PC-3 (cell line): ENCODE measurements around the gene GPR42. TPM values are rescaled to one million over a fixed set of nuclear protein-coding genes. Genes with fewer than 3 reads are reported as not detected.

Source experiments
- ATAC-seq: fragments of 200-7000 bp; cut with Tn5 transposase; 2 replicates; pipeline ENCODE4 v1.9.1; 2020; ENCODE audit warnings: mild to moderate bottlenecking, moderate library complexity
- BruUV-seq: library from RNA; stranded (reverse); fragments of 400-500 nt; replicated peaks from 2 replicates; lab custom pipeline; 2021; lab: Mats Ljungman, UMichigan
- CTCF ChIA-PET: fragments of 300-600 bp; sonication (Branson Sonifier 250); formaldehyde crosslinking; loops from one replicate; lab custom pipeline; 2022; ENCODE audit warnings: antibody characterized with exemption; lab: Charles Lee
- POLR2A ChIA-PET: fragments of 300-600 bp; sonication (Branson Sonifier 250); formaldehyde crosslinking; loops from one replicate; lab custom pipeline; 2022; ENCODE audit warnings: antibody characterized with exemption; ENCODE audit not compliant: unreplicated experiment; lab: Charles Lee
- DNase-seq: peaks from one replicate; pipeline ENCODE4 v3.0.0-alpha.2; 2015
- H2AFZ ChIP-seq: fragments of 300-600 bp; sonication (generic); 2 replicates; pipeline ENCODE4 v1.6.0; 2016; ENCODE audit warnings: antibody characterized with exemption, low read length
- H3F3A ChIP-seq: fragments of 300-600 bp; sonication (generic); one replicate; pipeline ENCODE4 v1.6.0; 2017; ENCODE audit warnings: antibody characterized with exemption, low read length, control low read depth, mild to moderate bottlenecking; ENCODE audit not compliant: unreplicated experiment
- H3K27ac ChIP-seq: fragments of 300-600 bp; sonication (generic); 2 replicates; pipeline ENCODE4 v1.5.1; 2016; ENCODE audit warnings: mild to moderate bottlenecking, low read length
- H3K27me3 ChIP-seq: fragments of 300-600 bp; sonication (generic); 2 replicates; pipeline ENCODE4 v1.6.1; 2016; ENCODE audit warnings: low read length, mixed read lengths
- H3K36me3 ChIP-seq: fragments of 300-600 bp; sonication (generic); 2 replicates; pipeline ENCODE4 v1.6.1; 2016; ENCODE audit warnings: low read depth, mixed run types, low read length, mixed read lengths
- H3K4me1 ChIP-seq: fragments of 300-600 bp; sonication (generic); 2 replicates; pipeline ENCODE4 v1.5.1; 2016; ENCODE audit warnings: low read length; ENCODE audit not compliant: insufficient read depth
- H3K4me2 ChIP-seq: fragments of 300-600 bp; sonication (generic); 2 replicates; pipeline ENCODE4 v1.6.0; 2016; ENCODE audit warnings: low read length
- H3K4me3 ChIP-seq: fragments of 300-600 bp; sonication (generic); 2 replicates; pipeline ENCODE4 v1.5.1; 2016; ENCODE audit warnings: mild to moderate bottlenecking, low read length, mixed read lengths
- H3K79me2 ChIP-seq: fragments of 300-600 bp; sonication (generic); 2 replicates; pipeline ENCODE4 v1.6.1; 2017; ENCODE audit warnings: low read length, mixed read lengths
- H3K9ac ChIP-seq: fragments of 300-600 bp; sonication (generic); 2 replicates; pipeline ENCODE4 v1.6.0; 2016; ENCODE audit warnings: mild to moderate bottlenecking, low read length
- H3K9me2 ChIP-seq: fragments of 300-600 bp; sonication (generic); replicated peaks from 2 replicates; pipeline ENCODE4 v1.6.1; 2016; ENCODE audit warnings: mixed run types, low read length, mixed read lengths
- H3K9me3 ChIP-seq: fragments of 300-600 bp; sonication (generic); 2 replicates; pipeline ENCODE4 v1.6.1; 2016; ENCODE audit warnings: low read length, mixed read lengths
- H4K20me1 ChIP-seq: fragments of 300-600 bp; sonication (generic); 2 replicates; pipeline ENCODE4 v1.6.1; 2016; ENCODE audit warnings: low read length, mixed read lengths
- EZH2 ChIP-seq: fragments of 300-600 bp; sonication (generic); IDR thresholded peaks from one replicate; pipeline ENCODE4 v1.6.1; 2017; ENCODE audit warnings: antibody characterized with exemption, mild to moderate bottlenecking, low read length; ENCODE audit not compliant: unreplicated experiment
- EZH2phosphoT487 ChIP-seq: fragments of 300-600 bp; sonication (generic); IDR thresholded peaks from 2 replicates; pipeline ENCODE4 v1.6.1; 2018; ENCODE audit warnings: mild to moderate bottlenecking, antibody characterized with exemption, low read length, borderline replicate concordance
- intact Hi-C: fragments of 100-400 bp; cut with micrococcal nuclease; formaldehyde crosslinking; loops from 2 replicates; pipeline ENCODE4 v1.9.0; 2023
- microRNA-seq: library from miRNA; unstranded; fragments of <30 nt; microRNA quantifications from one replicate; pipeline ENCODE4 v1.1.0, GENCODE V29; 2020; ENCODE audit not compliant: unreplicated experiment
- total RNA-seq: library from RNA; depleted of rRNA; stranded (reverse); fragments of >200 nt; gene quantifications from 2 replicates; pipeline ENCODE4 v1.2.3, GENCODE V29; 2014; rRNA removed
- TF ChIP-seq, protein P1 (sequence below): fragments of 300-600 bp; sonication (generic); conservative IDR thresholded peaks from 2 replicates; pipeline ENCODE4 v1.5.1; 2017; ENCODE audit warnings: antibody characterized with exemption, low read depth, mild to moderate bottlenecking, low read length

GPR42 gene
- total RNA-seq, 1 experiment from 2014 or later = not detected

DNA sequence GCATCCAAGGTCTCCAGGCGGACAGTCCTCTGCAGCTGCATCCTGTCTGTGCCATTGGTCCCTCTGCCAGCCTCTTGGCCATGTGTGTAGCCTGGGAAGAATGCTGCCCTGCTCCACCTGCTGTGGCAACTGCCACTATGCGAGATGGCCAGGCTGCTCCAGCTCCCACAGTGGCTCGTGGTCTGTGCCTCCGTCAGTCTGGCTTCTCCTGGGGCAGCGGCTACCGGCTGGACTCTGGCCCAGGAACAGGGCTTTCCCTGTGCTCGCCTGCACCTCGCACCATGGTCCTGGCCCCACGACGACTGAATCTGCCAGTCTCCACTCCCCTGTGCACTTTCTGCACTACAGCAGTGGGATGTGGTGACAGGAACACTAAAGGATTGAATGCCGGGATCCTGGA is 50.5 kb downstream of the GPR42 start:
- ChIA-PET CTCF (no interaction called here), POLR2A (no interaction called here)
- TF ChIP-seq EZH2phosphoT487 (no peak), EZH2 (no peak)
- TF ChIP-seq, protein P1, sequence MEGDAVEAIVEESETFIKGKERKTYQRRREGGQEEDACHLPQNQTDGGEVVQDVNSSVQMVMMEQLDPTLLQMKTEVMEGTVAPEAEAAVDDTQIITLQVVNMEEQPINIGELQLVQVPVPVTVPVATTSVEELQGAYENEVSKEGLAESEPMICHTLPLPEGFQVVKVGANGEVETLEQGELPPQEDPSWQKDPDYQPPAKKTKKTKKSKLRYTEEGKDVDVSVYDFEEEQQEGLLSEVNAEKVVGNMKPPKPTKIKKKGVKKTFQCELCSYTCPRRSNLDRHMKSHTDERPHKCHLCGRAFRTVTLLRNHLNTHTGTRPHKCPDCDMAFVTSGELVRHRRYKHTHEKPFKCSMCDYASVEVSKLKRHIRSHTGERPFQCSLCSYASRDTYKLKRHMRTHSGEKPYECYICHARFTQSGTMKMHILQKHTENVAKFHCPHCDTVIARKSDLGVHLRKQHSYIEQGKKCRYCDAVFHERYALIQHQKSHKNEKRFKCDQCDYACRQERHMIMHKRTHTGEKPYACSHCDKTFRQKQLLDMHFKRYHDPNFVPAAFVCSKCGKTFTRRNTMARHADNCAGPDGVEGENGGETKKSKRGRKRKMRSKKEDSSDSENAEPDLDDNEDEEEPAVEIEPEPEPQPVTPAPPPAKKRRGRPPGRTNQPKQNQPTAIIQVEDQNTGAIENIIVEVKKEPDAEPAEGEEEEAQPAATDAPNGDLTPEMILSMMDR = no peak
- Histone ChIP-seq H3K79me2 (no peaks in the 10 kb centered on the region), H3K36me3 (no peaks in the 10 kb centered on the region), H4K20me1 (no peaks in the 10 kb centered on the region), H3K9ac (no peak overlapping the region), H3K9me3 (no peaks in the 10 kb centered on the region), H3K4me3 (no peak overlapping the region), H3F3A (no peaks in the 10 kb centered on the region), H3K27me3 (peaks cover 31% of the 10 kb centered on the region), H3K4me2 (no peak overlapping the region), H3K9me2 (no peaks in the 10 kb centered on the region), H3K27ac (no peak overlapping the region), H3K4me1 (no peaks in the 10 kb centered on the region), H2AFZ (no peak overlapping the region)
- intact Hi-C loops = no loop called here
- DNase-seq (no peak), ATAC-seq (no peak)
- no TSS peak for BruUV-seq

Small RNA genes within 50 kb of the gene (microRNA-seq; reads per million reads assigned to microRNA genes)
- gene MIR5196 = not detected

Other genes starting within 250 kb of the GPR42 start
- 0.22 TPM in 1 of 2 replicates, not detected in the other for gene LGI4, start 236.0 kb upstream of the GPR42 start, total RNA-seq
- gene FXYD1, start 232.2 kb upstream of the GPR42 start, total RNA-seq = not detected in 2 replicates
- gene FXYD7, start 227.8 kb upstream of the GPR42 start, total RNA-seq = not detected in 2 replicates
- 114 and 123 TPM in 2 replicates for gene FXYD5, start 216.3 kb upstream of the GPR42 start, total RNA-seq
- not detected in 2 replicates for gene FAM187B, start 142.3 kb upstream of the GPR42 start, total RNA-seq
- 80.3 and 91.0 TPM in 2 replicates for gene LSR, start 122.1 kb upstream of the GPR42 start, total RNA-seq
- gene USF2, start 102.1 kb upstream of the GPR42 start, total RNA-seq = 102 and 103 TPM in 2 replicates
- gene HAMP, start 88.5 kb upstream of the GPR42 start, total RNA-seq = not detected in 2 replicates
- not detected in 2 replicates for gene MAG, start 78.9 kb upstream of the GPR42 start, total RNA-seq
- gene CD22, start 41.9 kb upstream of the GPR42 start, total RNA-seq = 0.07 TPM in 1 of 2 replicates, not detected in the other
- gene FFAR1, start 23.2 kb upstream of the GPR42 start, total RNA-seq = not detected in 2 replicates
- gene FFAR3, start 12.6 kb upstream of the GPR42 start, total RNA-seq = not detected in 2 replicates
- gene FFAR2, start 77.2 kb downstream of the GPR42 start, total RNA-seq = not detected in 2 replicates
- gene KRTDAP, start 119.4 kb downstream of the GPR42 start, total RNA-seq = not detected in 2 replicates
- 128 and 144 TPM in 2 replicates for gene DMKN, start 142.6 kb downstream of the GPR42 start, total RNA-seq
- gene SBSN, start 157.2 kb downstream of the GPR42 start, total RNA-seq = 0.26 and 2.1 TPM in 2 replicates
- not detected in 2 replicates for gene GAPDHS, start 162.4 kb downstream of the GPR42 start, total RNA-seq
- 191 and 206 TPM in 2 replicates for gene TMEM147, start 174.6 kb downstream of the GPR42 start, total RNA-seq
- gene ATP4A, start 192.6 kb downstream of the GPR42 start, total RNA-seq = not detected in 2 replicates
- gene PMIS2, start 215.1 kb downstream of the GPR42 start, total RNA-seq = not detected in 2 replicates
- gene HAUS5, start 241.7 kb downstream of the GPR42 start, total RNA-seq = 25.9 and 26.4 TPM in 2 replicates